IPS-11a (cell line): ENCODE results near the gene FBXL19.
"Not testable (repeated sequence)": the region's sequence is repeated elsewhere in the genome, so short reads cannot be mapped to it uniquely, and the experiment has no call there.

Source experiments
- H3K4me3 ChIP-seq: one replicate; pipeline ENCODE4 v1.5.1; 2013; ENCODE audit warnings: low read depth, low read length, control low read depth

Gene FBXL19

GRCh38 chr16:30921748-30922419, 1.5 kb upstream of the FBXL19 start:
- peak overlapping the region; percentile 71 for H3K4me3 ChIP-seq

DNA sequence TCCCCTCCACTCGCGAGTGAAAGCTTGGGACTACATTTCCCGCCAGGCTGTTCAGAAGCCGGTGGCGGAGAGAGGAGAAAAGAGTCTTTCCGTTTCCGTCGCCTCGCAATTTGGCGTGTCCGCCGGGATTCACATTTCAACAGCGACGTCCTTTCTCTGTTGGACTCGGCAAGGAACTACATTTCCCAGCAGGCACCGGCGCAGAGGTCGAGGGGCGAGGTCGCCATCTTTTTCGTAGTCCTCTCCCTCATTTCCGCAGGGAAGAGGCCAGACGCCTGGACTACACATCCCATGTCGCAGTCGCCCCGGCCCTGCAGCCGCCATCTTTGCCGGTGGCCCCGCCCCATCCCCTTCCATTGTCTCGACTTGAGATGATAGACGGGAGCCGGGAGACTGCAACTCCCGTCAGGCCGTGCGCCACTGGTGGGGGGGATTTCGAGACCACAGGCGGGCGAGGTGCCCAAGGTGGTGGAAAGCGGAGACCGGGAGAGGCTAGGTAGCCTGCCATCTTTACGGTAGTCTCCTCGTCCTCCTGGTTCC, 882 bp upstream of the FBXL19 start:
- peak overlapping the region; percentile 78 for H3K4me3 ChIP-seq

DNA sequence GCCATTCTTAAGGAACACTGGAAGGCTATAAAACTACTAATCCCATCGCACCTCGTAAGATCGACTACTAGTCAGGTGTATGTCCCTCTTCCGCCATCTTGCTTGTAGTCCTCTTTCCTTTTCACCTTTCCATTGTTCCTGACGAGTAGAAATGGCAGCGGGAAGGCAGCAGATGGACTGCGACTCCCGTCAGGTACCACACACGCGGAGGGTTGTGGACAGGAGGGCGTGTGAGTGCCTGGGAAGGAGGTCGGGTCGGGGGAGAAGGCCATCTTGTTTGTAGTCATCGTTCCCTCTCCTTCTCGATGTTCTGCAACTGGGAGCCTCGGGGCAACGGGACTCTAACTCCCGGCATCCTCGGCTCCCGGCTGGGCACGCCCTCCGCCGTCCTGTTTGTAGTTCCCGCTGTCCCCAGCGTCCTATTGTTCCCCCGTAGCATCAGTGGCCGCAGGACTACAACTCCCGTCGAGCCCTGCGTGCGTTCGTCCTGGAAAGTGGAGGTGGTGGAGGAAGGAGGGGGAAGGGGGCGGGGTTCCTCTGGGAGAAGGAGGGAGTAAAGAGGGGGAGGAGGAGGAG, 324 bp upstream of the FBXL19 start:
- peak overlapping the region; percentile 78 for H3K4me3 ChIP-seq

DNA sequence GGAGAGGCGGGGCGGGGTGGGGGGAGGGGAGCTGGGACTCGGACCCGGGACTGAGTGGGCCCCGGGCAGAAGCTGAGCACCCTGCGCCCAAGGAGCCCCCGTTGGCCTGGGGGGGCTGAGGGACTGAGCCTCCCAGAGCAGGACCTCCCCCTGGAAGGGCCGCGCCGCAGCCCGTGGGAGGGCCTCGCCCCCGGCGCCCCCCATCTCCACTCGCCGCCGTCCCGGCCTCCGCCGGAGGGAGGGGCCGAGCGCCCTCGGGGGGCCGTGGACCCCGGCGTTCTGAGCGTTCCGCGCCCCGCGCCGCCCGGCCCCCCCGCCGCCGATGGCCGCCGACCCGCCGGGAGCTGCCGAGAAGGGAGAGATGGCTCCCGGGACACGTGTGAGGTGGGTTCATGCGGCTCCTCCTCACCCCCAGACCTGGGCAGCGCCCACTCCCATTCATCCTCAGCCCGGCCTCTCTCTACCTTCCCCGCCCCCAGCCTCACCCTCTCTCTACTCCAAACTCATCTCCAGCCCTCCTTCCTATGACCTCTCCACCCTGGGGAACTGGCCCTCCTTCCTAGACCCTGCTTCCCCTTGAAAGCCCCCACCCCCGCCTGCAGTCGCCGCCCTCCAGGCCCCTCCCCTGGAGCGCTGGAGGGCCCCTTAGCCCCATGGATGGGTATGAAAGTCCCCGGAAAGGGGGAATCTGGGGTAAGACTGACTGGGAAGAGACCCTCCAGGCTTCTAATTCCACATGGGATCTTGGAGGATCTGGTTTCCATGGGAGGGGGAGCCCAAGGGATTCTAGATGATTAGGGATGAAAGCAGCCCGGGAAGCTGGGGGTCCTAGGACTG, 922 bp downstream of the FBXL19 start:
- peak overlapping the region; percentile 61 for H3K4me3 ChIP-seq

DNA sequence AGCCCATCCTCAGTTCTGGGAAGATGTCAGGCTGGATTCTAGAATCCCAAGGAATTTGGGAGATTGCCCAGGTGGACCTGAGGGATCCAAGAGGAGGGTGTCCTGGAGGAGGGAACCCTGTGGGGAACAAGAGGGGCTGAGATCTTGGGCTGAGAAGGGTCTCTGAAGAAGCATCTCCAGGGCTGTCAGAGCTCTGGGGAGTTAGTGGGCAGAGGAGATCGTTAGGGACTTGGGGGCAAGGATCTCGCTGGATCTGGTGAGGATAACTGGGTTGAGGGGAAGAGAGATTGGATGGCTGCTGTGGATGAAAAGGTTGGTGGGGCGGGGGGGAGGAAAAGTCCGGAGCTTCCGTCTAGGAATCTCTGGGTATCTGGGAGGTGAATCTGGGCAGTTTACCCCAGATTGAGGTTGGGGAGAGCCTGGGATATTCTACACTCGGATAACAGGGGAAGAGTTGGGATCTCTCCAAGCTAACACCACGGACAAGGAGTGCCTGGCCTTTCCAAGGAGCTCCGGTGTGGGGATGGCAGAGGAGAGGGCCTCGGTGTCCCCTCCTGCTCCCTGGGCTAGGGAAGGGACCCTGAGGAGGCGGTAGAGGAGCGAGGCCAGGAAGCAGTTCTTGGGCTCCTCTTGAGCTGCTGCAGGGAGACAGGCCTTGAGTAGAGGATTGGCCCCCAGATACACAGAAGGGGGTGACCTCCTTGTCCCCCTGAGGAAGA, 1.7 kb downstream of the FBXL19 start:
- peak overlapping the region; percentile 61 for H3K4me3 ChIP-seq

- no peak overlapping the region for H3K4me3 ChIP-seq
Measured at GRCh38 chr16:30925632-30925987, 2.2 kb downstream of the FBXL19 start.

GRCh38 chr16:30925995-30926811, 2.8 kb downstream of the FBXL19 start:
- H3K4me3 ChIP-seq: no peak overlapping the region

DNA sequence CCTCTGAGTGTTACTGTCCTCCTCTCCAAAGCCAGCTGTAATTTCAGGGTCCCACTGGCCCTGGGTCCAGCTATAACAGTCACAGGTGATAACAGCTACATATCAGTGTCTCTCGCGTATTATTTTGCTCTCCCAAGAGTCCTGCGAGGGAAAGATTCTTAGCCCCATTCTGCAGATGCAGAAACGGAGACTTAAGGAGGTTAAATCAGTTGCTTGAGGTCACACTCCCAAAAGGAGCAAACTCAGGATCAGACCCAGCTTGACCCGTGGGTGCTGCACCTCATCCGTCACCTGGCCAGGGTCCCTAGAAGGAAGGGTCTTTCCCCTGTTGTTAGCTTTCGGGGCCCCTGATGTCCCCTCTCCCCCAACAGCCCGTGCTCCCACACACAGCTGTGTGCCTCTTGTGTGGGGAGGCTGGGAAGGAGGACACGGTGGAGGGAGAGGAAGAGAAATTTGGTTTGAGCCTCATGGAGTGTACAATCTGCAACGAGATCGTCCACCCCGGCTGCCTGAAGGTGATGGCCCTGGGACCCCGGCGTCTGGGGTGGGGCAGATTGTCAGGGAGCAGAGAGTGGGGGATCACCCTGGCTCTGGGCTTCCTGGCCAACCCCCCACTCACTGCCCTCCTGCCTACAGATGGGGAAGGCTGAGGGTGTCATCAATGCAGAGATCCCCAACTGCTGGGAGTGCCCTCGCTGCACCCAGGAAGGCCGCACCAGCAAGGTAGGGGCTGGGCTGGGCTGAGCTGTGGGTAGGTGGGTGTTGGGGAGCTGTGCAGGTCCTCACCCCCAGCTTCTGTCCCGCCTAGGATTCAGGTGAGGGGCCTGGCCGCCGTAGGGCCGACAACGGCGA, 3.8 kb downstream of the FBXL19 start:
- H3K4me3 ChIP-seq: no peak overlapping the region

- no peak overlapping the region for H3K4me3 ChIP-seq
Measured at GRCh38 chr16:30927789-30928378, 4.5 kb downstream of the FBXL19 start.

- H3K4me3 ChIP-seq: no peak overlapping the region
Measured at GRCh38 chr16:30928390-30928789, 5.0 kb downstream of the FBXL19 start.

DNA sequence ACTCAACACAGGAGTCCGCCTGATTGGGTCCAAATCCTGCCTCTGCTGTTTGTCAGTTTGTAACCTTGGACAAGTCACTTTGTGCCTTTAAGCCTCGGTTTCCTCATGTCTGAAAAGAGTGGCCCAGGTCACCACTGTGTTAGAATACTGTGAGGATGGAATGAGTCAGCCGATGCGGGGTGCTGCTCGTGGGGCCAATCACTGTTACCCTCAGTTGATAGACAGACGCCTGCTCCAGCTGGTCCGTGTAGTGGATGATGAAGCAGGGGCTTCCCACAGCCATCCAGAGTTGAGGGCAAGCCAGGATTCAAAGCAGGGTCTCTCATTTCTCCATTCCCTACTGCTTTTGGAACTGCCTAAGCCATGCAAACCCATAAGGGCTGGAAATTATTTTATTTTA, 5.8 kb downstream of the FBXL19 start:
- H3K4me3 ChIP-seq: no peak overlapping the region

GRCh38 chr16:30930160-30930571, 6.8 kb downstream of the FBXL19 start:
- no peak overlapping the region for H3K4me3 ChIP-seq

DNA sequence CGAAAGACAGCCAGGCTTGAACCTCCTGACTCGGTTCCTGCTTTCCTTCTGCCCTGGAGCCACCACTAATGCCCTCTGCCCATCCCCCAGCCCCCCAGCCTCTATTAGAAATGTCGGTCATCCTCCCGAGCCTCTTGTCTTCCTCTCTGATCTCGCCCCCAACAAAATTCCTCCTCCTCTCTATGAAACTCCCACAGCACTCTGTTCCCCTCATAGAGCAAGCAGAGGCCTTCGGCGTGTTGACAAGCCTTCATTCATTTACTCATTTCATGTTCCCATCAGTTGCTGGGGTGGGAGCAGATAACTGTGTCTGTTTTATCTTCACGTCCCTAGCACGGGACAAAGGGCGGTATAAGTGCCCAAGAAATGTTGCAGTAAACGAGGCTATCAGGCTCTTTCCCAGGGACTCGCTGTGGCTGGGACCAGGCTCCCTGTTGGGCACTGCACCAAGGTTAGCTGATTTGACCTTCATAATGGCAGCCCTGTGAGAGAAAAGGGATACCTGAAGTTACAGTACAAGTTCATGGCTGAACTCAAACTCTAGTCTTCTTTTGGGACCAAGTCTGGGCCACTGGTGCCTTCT, 7.8 kb downstream of the FBXL19 start:
- no peak overlapping the region for H3K4me3 ChIP-seq

- H3K4me3 ChIP-seq: no peak overlapping the region
Measured at GRCh38 chr16:30934827-30935557, 11.6 kb downstream of the FBXL19 start.

DNA sequence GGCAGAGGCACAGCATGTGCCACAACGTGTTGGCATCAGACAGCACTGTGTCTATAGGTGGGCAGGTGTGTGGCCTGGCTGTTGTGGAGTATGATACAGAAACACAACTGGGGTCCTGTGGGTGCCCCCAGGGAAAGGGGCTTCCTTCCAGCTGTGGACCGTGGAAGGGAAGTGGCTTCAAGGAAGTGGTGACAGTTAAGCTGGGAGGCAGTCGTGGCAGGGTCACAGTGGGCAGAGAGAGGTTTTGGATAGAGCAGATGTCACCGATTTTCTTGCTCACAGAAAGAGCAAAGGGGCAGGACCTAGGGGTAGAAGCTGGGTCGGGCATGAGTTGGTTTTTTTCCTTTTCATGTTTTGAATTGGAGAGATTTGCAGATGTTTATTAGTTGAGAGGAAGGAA, 14.3 kb downstream of the FBXL19 start:
- H3K4me3 ChIP-seq: no peak overlapping the region

GRCh38 chr16:30939571-30939970, 16.2 kb downstream of the FBXL19 start:
- not testable (repeated sequence) for H3K4me3 ChIP-seq

- no peak overlapping the region for H3K4me3 ChIP-seq
Measured at GRCh38 chr16:30941600-30942425, 18.4 kb downstream of the FBXL19 start.
